H1 (cell line): ENCODE results near the gene GRAP. TPM values are rescaled to one million over a fixed set of nuclear protein-coding genes. Genes with fewer than 3 reads are reported as not detected.

Experiments
- CTCF ChIA-PET: fragments of 300-600 bp; sonication (Branson Sonifier 250); formaldehyde crosslinking; loops from one replicate; lab custom pipeline; 2021; ENCODE audit not compliant: partially characterized antibody; lab: Charles Lee
- POLR2A ChIA-PET: fragments of 300-600 bp; sonication (Branson Sonifier 250); formaldehyde crosslinking; loops from one replicate; lab custom pipeline; 2021; ENCODE audit warnings: inconsistent platforms; ENCODE audit not compliant: partially characterized antibody; lab: Charles Lee
- DNase-seq, 2 experiments: peaks; one replicate each; pipeline versions ENCODE4 v3.0.0 to v3.0.0-alpha.2; 2010 to 2022; ENCODE audit warnings: low spot score in 2 of 2, low read depth in 1 of 2, mixed read lengths in 1 of 2
- FAIRE-seq: peaks from 2 replicates; lab custom pipeline; 2011; peaks lifted over from hg19 to GRCh38; lab: Jason Lieb, UNC
- H2AFZ ChIP-seq: 2 replicates; pipeline ENCODE4 v1.8.1; 2012; ENCODE audit warnings: low read length, inconsistent platforms
- H2AK5ac ChIP-seq: 2 replicates; pipeline ENCODE4 v1.6.1; 2013; ENCODE audit warnings: low read depth, low read length
- H2BK120ac ChIP-seq: replicated peaks from 2 replicates; pipeline ENCODE3; 2013; ENCODE audit warnings: low read depth, low read length, inconsistent platforms
- H2BK12ac ChIP-seq: 2 replicates; pipeline ENCODE4 v1.6.1; 2013; ENCODE audit warnings: low read depth, low read length
- H2BK15ac ChIP-seq: 2 replicates; pipeline ENCODE4 v1.6.1; 2013; ENCODE audit warnings: low read length
- H2BK20ac ChIP-seq: 2 replicates; pipeline ENCODE4 v1.6.1; 2013; ENCODE audit warnings: low read length
- H2BK5ac ChIP-seq: 2 replicates; pipeline ENCODE4 v1.6.1; 2013; ENCODE audit warnings: low read depth, low read length
- H3K14ac ChIP-seq: 2 replicates; pipeline ENCODE4 v1.6.1; 2013; ENCODE audit warnings: inconsistent platforms; ENCODE audit not compliant: insufficient read length
- H3K18ac ChIP-seq: 2 replicates; pipeline ENCODE4 v1.6.1; 2013; ENCODE audit warnings: low read length; ENCODE audit errors: extremely low read depth
- H3K23ac ChIP-seq: 2 replicates; pipeline ENCODE4 v1.6.1; 2013; ENCODE audit warnings: inconsistent platforms; ENCODE audit not compliant: insufficient read length
- H3K23me2 ChIP-seq: 2 replicates; pipeline ENCODE4 v1.6.1; 2013; ENCODE audit warnings: low read depth, low read length
- H3K27ac ChIP-seq: 2 replicates; pipeline ENCODE4 v1.6.1; 2011; ENCODE audit warnings: low read depth, low read length, inconsistent platforms
- H3K27me3 ChIP-seq, 4 experiments: replicated peaks in 1 of 4; 1 replicate in 1 of 4; 2 replicates in 3 of 4; pipeline versions ENCODE4 v1.6.1 to v1.8.1; 2011 to 2013; ENCODE audit warnings: low read length in 3 of 4, mild to moderate bottlenecking in 3 of 4, inconsistent platforms in 2 of 4, mixed read lengths in 2 of 4, moderate library complexity in 1 of 4; ENCODE audit not compliant: control insufficient read depth in 3 of 4, insufficient read depth in 3 of 4; ENCODE audit errors: extremely low read depth in 1 of 4
- H3K36me3 ChIP-seq, 4 experiments: 2 replicates each; pipeline versions ENCODE4 v1.6.1 to v1.8.1; 2011 to 2013; ENCODE audit warnings: mild to moderate bottlenecking in 4 of 4, low read length in 3 of 4, moderate library complexity in 2 of 4, control low read depth in 1 of 4, inconsistent platforms in 1 of 4; ENCODE audit not compliant: insufficient read depth in 4 of 4, control insufficient read depth in 2 of 4
- H3K4ac ChIP-seq: replicated peaks from 2 replicates; pipeline ENCODE3; 2013; ENCODE audit warnings: low read length, low read depth, mixed read lengths, inconsistent platforms; ENCODE audit not compliant: insufficient read length
- H3K4me1 ChIP-seq, 4 experiments: replicated peaks in 1 of 4; 1 replicate in 1 of 4; 2 replicates in 3 of 4; pipeline versions ENCODE4 v1.6.1 to v1.8.1; 2011 to 2013; ENCODE audit warnings: low read length in 3 of 4, inconsistent platforms in 2 of 4, mixed read lengths in 1 of 4; ENCODE audit not compliant: insufficient read depth in 4 of 4, control insufficient read depth in 3 of 4
- H3K4me2 ChIP-seq, 2 experiments: 2 replicates each; pipeline versions ENCODE4 v1.6.1 to v1.8.1; 2011 to 2013; ENCODE audit warnings: low read depth in 2 of 2, low read length in 2 of 2, control low read depth in 1 of 2, inconsistent platforms in 1 of 2, mild to moderate bottlenecking in 1 of 2; ENCODE audit not compliant: insufficient read depth in 1 of 2
- H3K4me3 ChIP-seq, 4 experiments: fragments of 200-600, 300-600 bp in 1 of 4; sonication (generic), shearing (Covaris generic), sonication (Bioruptor Twin) in 1 of 4; 2 replicates each; pipeline versions ENCODE4 v1.5.1 to v1.8.1; 2011 to 2016; ENCODE audit warnings: low read length in 4 of 4, low read depth in 3 of 4, control low read depth in 2 of 4, inconsistent platforms in 2 of 4, mild to moderate bottlenecking in 2 of 4, mixed read lengths in 1 of 4, moderate library complexity in 1 of 4; ENCODE audit not compliant: insufficient read depth in 2 of 4; ENCODE audit errors: extremely low read depth in 1 of 4
- H3K56ac ChIP-seq: replicated peaks from 2 replicates; pipeline ENCODE3; 2013; ENCODE audit warnings: low read depth, mild to moderate bottlenecking, mixed read lengths, low read length, inconsistent platforms; ENCODE audit not compliant: insufficient read length
- H3K79me1 ChIP-seq: 2 replicates; pipeline ENCODE4 v1.6.1; 2013; ENCODE audit warnings: low read depth, low read length, control low read depth
- H3K79me2 ChIP-seq, 2 experiments: 2 replicates each; pipeline versions ENCODE4 v1.6.1 to v1.8.1; 2012 to 2013; ENCODE audit warnings: low read length in 2 of 2, mild to moderate bottlenecking in 2 of 2, inconsistent platforms in 1 of 2; ENCODE audit not compliant: insufficient read depth in 2 of 2, control insufficient read depth in 1 of 2
- H3K9ac ChIP-seq, 4 experiments: replicated peaks in 1 of 4; 1 replicate in 1 of 4; 2 replicates in 3 of 4; pipeline versions ENCODE4 v1.6.1 to v1.8.1; 2011 to 2013; ENCODE audit warnings: low read depth in 3 of 4, low read length in 3 of 4, control low read depth in 2 of 4, mild to moderate bottlenecking in 2 of 4, moderate library complexity in 2 of 4, inconsistent platforms in 1 of 4; ENCODE audit errors: extremely low read depth in 1 of 4
- H3K9me3 ChIP-seq, 2 experiments: 2 replicates each; pipeline versions ENCODE4 v1.6.1 to v1.8.1; 2012 to 2013; ENCODE audit warnings: mild to moderate bottlenecking in 2 of 2, moderate library complexity in 2 of 2, control low read depth in 1 of 2, inconsistent platforms in 1 of 2, low read depth in 1 of 2, low read length in 1 of 2, mixed read lengths in 1 of 2; ENCODE audit not compliant: insufficient read depth in 2 of 2
- H4K20me1 ChIP-seq, 2 experiments: replicated peaks in 1 of 2; 2 replicates each; pipeline versions ENCODE3 to v1.8.1; 2011 to 2013; ENCODE audit warnings: inconsistent platforms in 2 of 2, low read length in 2 of 2, mild to moderate bottlenecking in 1 of 2; ENCODE audit not compliant: insufficient read depth in 2 of 2, control insufficient read depth in 1 of 2
- H4K5ac ChIP-seq: 2 replicates; pipeline ENCODE4 v1.6.1; 2013; ENCODE audit warnings: low read length, low read depth, mixed read lengths, inconsistent platforms; ENCODE audit not compliant: insufficient read length
- H4K8ac ChIP-seq: 2 replicates; pipeline ENCODE4 v1.8.0; 2013; ENCODE audit warnings: mild to moderate bottlenecking, moderate library complexity, low read length, inconsistent platforms; ENCODE audit not compliant: insufficient read depth; ENCODE audit errors: extremely low read depth
- H4K91ac ChIP-seq: replicated peaks from 2 replicates; pipeline ENCODE3; 2013; ENCODE audit warnings: low read length, mixed read lengths, inconsistent platforms; ENCODE audit not compliant: insufficient read length
- BCL11A ChIP-seq, 2 experiments: IDR thresholded peaks; one replicate each; pipeline ENCODE4 v1.6.1; 2011; ENCODE audit warnings: low read depth in 2 of 2, low read length in 2 of 2, mild to moderate bottlenecking in 2 of 2
- CHD1 ChIP-seq: IDR thresholded peaks from 2 replicates; pipeline ENCODE4 v1.6.1; 2012; ENCODE audit warnings: low read depth, low read length, improper control_type of control experiment
- GABPA ChIP-seq: IDR thresholded peaks from 2 replicates; pipeline ENCODE4 v1.6.1; 2011; ENCODE audit warnings: mild to moderate bottlenecking, low read length, moderate library complexity, borderline replicate concordance; ENCODE audit not compliant: insufficient read depth
- GTF2F1 ChIP-seq: IDR thresholded peaks from 2 replicates; pipeline ENCODE4 v1.6.1; 2012; ENCODE audit warnings: low read depth, low read length, improper control_type of control experiment, borderline replicate concordance
- RAD21 ChIP-seq, 2 experiments: IDR thresholded peaks in 1 of 2; conservative IDR thresholded peaks in 1 of 2; 2 replicates each; pipeline ENCODE4 v1.6.1; 2011; ENCODE audit warnings: low read depth in 2 of 2, low read length in 2 of 2, improper control_type of control experiment in 1 of 2, inconsistent platforms in 1 of 2, mild to moderate bottlenecking in 1 of 2, moderate library complexity in 1 of 2
- WGBS, 2 experiments: shearing (Covaris generic) in 1 of 2; methylation state at CpG; one replicate each; pipeline versions ENCODE4 v1.1.6 to v1.1.7; 2013 to 2015; ENCODE audit warnings: low lambda C conversion rate in 2 of 2, mixed read lengths in 2 of 2, inconsistent platforms in 1 of 2, low coverage in 1 of 2, missing lambda C conversion rate in 1 of 2; ENCODE audit not compliant: insufficient replicate concordance in 2 of 2, insufficient coverage in 1 of 2, insufficient read length in 1 of 2; ENCODE audit errors: extremely low coverage in 1 of 2, missing lambda C conversion rate in 1 of 2; 5-methylcytosine and 5-hydroxymethylcytosine counted together
- polyA plus RNA-seq, 7 experiments: library from polyadenylated mRNA; depleted of rRNA in 3 of 7; stranded (reverse) in 5 of 7; unstranded in 2 of 7; fragments of >200 nt in 5 of 7; fragments of 200-250 nt in 2 of 7; gene quantifications; 1 replicate in 5 of 7; 2 replicates in 1 of 7; 4 replicates in 1 of 7; pipeline versions ENCODE4 v1.2.1 to v1.2.3, GENCODE V29; 2011 to 2013; ENCODE audit warnings: missing spikeins in 2 of 7, mixed read lengths in 2 of 7
- total RNA-seq: library from RNA; stranded (reverse); fragmentation: NEBNext Ultra II Directional; extraction: Animal tissue kit (Norgen Biotek cat#: 25700); gene quantifications from 2 replicates; pipeline ENCODE4 v1.2.1, GENCODE V29; 2021

Gene GRAP
- total and polyA plus RNA-seq, 2 of the 8 experiments (the other 6 are each of a cell fraction or from before 2014, with no cell fraction given), result 0.18 to 0.24 TPM

DNA sequence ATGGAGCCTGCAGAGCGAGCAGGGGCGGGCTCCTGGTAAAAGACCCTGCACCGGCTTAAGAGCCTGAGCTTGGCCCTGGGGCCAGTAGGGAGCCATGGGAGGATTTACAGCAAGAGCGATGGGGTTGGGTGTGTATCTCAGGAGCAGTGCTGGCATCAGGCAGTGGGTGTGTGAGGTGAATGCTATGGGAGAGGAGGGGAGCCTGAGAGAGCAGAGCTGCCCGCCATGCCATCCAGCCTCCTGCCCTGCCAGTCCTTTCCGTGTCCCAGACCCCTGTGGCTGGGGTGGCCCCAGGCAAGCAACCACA, 65.5 kb downstream of the GRAP start:
- no peak overlapping the region for H2BK120ac ChIP-seq
- H2BK12ac ChIP-seq, result no peak overlapping the region
- H3K4me2 ChIP-seq, result no peak overlapping the region
- no peak for FAIRE-seq
- H3K4me1 ChIP-seq, result peaks cover 0 to 4% (median 0%) of the 10 kb centered on the region in 4 experiments; a peak in 2 of 7 replicates
- no peak overlapping the region for H3K4me3 ChIP-seq
- peaks cover 7% of the 10 kb centered on the region; the same call in 1 of the 2 replicates for H3K79me1 ChIP-seq
- no peak overlapping the region for H2BK15ac ChIP-seq
- 83% methylated on average over 5 of the region's 6 CpGs; no CpG with 5 or more reads in 1 of the 2 experiments for WGBS, 2 experiments
- H3K9ac ChIP-seq, result no peak overlapping the region
- TF ChIP-seq GABPA, result no peak
- TF ChIP-seq GTF2F1, result no peak
- no peak for TF ChIP-seq RAD21 (IDR thresholded peaks at IDR 0.05 in 1 of 2, conservative IDR thresholded peaks at IDR 0.05 in 1 of 2; ENCODE audit: low read depth in 2 of 2, low read length in 2 of 2)
- TF ChIP-seq CHD1, result no peak
- no peak for TF ChIP-seq BCL11A (IDR thresholded peaks at IDR 0.05; ENCODE audit: low read depth in 2 of 2, low read length in 2 of 2)
- H4K8ac ChIP-seq, result no peak overlapping the region
- H4K5ac ChIP-seq, result no peak overlapping the region
- POLR2A ChIA-PET, result interaction anchor here (1.2 kb wide), 1 partner anchor 23 kb away, joined by 3 read pairs; the partner anchor contains the start of gene FAM83G
- no peak overlapping the region for H2AK5ac ChIP-seq
- no peak overlapping the region for H3K18ac ChIP-seq
- no peak overlapping the region for H3K14ac ChIP-seq
- no peak overlapping the region for H4K91ac ChIP-seq
- H3K36me3 ChIP-seq, result peaks cover 10 to 24% (median 21%) of the 10 kb centered on the region in 4 experiments
- H3K56ac ChIP-seq, result no peak overlapping the region
- H2BK5ac ChIP-seq, result no peak overlapping the region
- CTCF ChIA-PET, result interaction anchor here (1.0 to 4.9 kb wide), 4 partner anchors 11 to 21 kb away, joined by 3 to 30 read pairs (median 4); no protein-coding TSS in a partner anchor
- H3K23me2 ChIP-seq, result no peaks in the 10 kb centered on the region
- no peaks in the 10 kb centered on the region for H3K27me3 ChIP-seq
- no peak overlapping the region for H3K27ac ChIP-seq
- H2BK20ac ChIP-seq, result no peak overlapping the region
- H3K23ac ChIP-seq, result no peak overlapping the region
- H3K79me2 ChIP-seq, result no peaks in the 10 kb centered on the region
- H3K4ac ChIP-seq, result no peak overlapping the region
- H3K9me3 ChIP-seq, result no peaks in the 10 kb centered on the region
- no peak for DNase-seq
- H2AFZ ChIP-seq, result no peak overlapping the region
- peaks cover 6 to 20% of the 10 kb centered on the region in 2 experiments for H4K20me1 ChIP-seq
